Activated CD4-positive, alpha-beta T cell treated with anti-CD3 and anti-CD28 coated beads, Interleukin-2, amount 50 U/mL, for 4 hours (primary cell): ENCODE measurements around the gene FGGY.

Experiments
- DNase-seq, 2 experiments: peaks; one replicate each; pipeline ENCODE4 v3.0.0-alpha.2; 2020

Gene FGGY

GRCh38 chr1:59804301-59804700 lies 507.4 kb downstream of the FGGY start:
- no peak for DNase-seq

GRCh38 chr1:59805554-59805953 lies 508.7 kb downstream of the FGGY start:
- DNase-seq: no peak
